Esophagus squamous epithelium (tissue), 5 donors: ENCODE data around the gene LRP5. TPM values are rescaled to one million over a fixed set of nuclear protein-coding genes. Genes with fewer than 3 reads are reported as not detected.

Source experiments
- DNase-seq: peaks from one replicate; lab custom pipeline; 2025; lab: John Stamatoyannopoulos, UW
- H3K27ac ChIP-seq, 4 donors: fragments of 200-600 bp; sonication (generic); one replicate each; pipeline ENCODE4 v1.5.1; 2016 to 2019; ENCODE audit warnings: mild to moderate bottlenecking in 1 of 4
- H3K27me3 ChIP-seq, 4 donors: fragments of 200-600 bp; sonication (generic); 1 replicate in 3 of 4; 2 replicates in 1 of 4; pipeline versions ENCODE4 v1.5.1 to v1.6.0; 2017 to 2021; ENCODE audit warnings: antibody characterized with exemption in 1 of 4
- H3K36me3 ChIP-seq, 3 donors: fragments of 200-600 bp; sonication (generic); one replicate each; pipeline ENCODE4 v1.5.1; 2016 to 2019
- H3K4me1 ChIP-seq, 3 donors: fragments of 200-600 bp; sonication (generic); one replicate each; pipeline ENCODE4 v1.5.1; 2017 to 2019
- H3K4me3 ChIP-seq, 4 donors: fragments of 200-600 bp; sonication (generic); 1 replicate in 3 of 4; 2 replicates in 1 of 4; pipeline ENCODE4 v1.5.1; 2016 to 2019; ENCODE audit warnings: mild to moderate bottlenecking in 2 of 4, moderate library complexity in 1 of 4
- H3K9me3 ChIP-seq, 3 donors: fragments of 200-600 bp; sonication (generic); one replicate each; pipeline ENCODE4 v1.5.1; 2016 to 2019
- POLR2A ChIP-seq, 4 donors: fragments of 450-650 bp; IDR thresholded peaks; one replicate each; pipeline ENCODE4 v1.6.1; 2017; ENCODE audit warnings: antibody characterized with exemption in 4 of 4, mild to moderate bottlenecking in 4 of 4, moderate library complexity in 3 of 4
- WGBS, 2 donors: methylation state at CpG; one replicate each; pipeline ENCODE4 v1.1.5; 2018; 5-methylcytosine and 5-hydroxymethylcytosine counted together
- intact Hi-C: fragments of 100-400 bp; cut with DNase I; formaldehyde crosslinking; loops from one replicate; pipeline ENCODE4 v1.15.0; 2022
- total RNA-seq, 4 donors: library from RNA; depleted of rRNA; stranded (reverse); fragments of >200 nt; gene quantifications; one replicate each; pipeline ENCODE4 v1.1.0, GENCODE V29; 2016
- TF ChIP-seq, protein P1 (sequence below), 6 experiments: fragments of 450-650 bp in 4 of 6; fragments of 200-600 bp in 2 of 6; sonication (generic) in 2 of 6; IDR thresholded peaks; one replicate each; pipeline ENCODE4 v1.5.1; 2016 to 2019; ENCODE audit warnings: antibody characterized with exemption in 6 of 6, mild to moderate bottlenecking in 4 of 6, moderate library complexity in 4 of 6
- donor health status: DM: yes; HTN: yes; CAD: no.

The LRP5 gene
- total RNA-seq, 4 donors from 2014 or later, result 13.7 to 24.0 (median 20.9) TPM

DNA sequence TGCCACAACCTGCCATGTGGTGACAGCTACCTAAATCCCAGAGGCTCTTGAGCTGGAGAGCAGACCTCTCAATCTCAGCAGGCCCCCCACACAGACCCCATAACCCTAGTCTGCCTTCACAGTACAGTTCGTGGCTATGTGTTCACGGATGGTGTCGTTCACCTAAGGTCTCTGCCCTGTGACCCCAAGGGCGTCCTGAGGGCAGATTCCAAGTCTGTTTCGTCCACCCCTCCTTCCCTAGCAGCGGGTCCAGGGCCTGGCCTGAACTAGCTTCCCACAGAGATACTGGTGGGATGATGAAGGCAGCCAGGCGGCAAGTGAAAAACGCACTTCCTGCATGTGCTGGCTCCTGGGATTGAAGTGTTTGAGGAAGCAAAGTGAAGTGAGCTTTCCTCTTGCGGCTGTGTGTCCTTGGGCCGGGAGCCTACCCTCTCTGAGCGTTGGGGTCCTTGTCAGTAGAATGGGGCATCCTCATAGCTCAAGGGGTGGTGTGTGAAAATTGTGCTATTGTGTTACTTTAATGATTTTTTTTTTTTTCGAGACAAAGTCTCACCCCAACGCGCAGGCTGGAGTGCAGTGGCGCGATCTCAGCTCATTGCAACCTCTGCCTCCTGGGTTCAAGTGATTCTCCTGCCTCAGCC lies 70.1 kb downstream of the LRP5 start:
- no peak for TF ChIP-seq POLR2A (IDR thresholded peaks at IDR 0.05)
- TF ChIP-seq, protein P1, sequence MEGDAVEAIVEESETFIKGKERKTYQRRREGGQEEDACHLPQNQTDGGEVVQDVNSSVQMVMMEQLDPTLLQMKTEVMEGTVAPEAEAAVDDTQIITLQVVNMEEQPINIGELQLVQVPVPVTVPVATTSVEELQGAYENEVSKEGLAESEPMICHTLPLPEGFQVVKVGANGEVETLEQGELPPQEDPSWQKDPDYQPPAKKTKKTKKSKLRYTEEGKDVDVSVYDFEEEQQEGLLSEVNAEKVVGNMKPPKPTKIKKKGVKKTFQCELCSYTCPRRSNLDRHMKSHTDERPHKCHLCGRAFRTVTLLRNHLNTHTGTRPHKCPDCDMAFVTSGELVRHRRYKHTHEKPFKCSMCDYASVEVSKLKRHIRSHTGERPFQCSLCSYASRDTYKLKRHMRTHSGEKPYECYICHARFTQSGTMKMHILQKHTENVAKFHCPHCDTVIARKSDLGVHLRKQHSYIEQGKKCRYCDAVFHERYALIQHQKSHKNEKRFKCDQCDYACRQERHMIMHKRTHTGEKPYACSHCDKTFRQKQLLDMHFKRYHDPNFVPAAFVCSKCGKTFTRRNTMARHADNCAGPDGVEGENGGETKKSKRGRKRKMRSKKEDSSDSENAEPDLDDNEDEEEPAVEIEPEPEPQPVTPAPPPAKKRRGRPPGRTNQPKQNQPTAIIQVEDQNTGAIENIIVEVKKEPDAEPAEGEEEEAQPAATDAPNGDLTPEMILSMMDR (IDR thresholded peaks at IDR 0.05), result no peak
- Histone ChIP-seq H3K27me3 (no peaks in the 10 kb centered on the region), H3K4me1 (peaks cover 19 to 61% (median 44%) of the 10 kb centered on the region in 3 donors), H3K27ac (peak overlapping the region; percentile 21 to 83 (median 78)), H3K4me3 (no peak overlapping the region), H3K36me3 (peaks cover 0 to 24% (median 7%) of the 10 kb centered on the region in 3 donors), H3K9me3 (no peaks in the 10 kb centered on the region)
- no peak for DNase-seq
- WGBS, 2 donors, result 75 to 90% methylated on average over 12 to 13 of the region's 16 CpGs
- intact Hi-C loops, result loop anchor here (2.0 kb wide), 1 partner anchor 126 kb away; no protein-coding TSS in a partner anchor

DNA sequence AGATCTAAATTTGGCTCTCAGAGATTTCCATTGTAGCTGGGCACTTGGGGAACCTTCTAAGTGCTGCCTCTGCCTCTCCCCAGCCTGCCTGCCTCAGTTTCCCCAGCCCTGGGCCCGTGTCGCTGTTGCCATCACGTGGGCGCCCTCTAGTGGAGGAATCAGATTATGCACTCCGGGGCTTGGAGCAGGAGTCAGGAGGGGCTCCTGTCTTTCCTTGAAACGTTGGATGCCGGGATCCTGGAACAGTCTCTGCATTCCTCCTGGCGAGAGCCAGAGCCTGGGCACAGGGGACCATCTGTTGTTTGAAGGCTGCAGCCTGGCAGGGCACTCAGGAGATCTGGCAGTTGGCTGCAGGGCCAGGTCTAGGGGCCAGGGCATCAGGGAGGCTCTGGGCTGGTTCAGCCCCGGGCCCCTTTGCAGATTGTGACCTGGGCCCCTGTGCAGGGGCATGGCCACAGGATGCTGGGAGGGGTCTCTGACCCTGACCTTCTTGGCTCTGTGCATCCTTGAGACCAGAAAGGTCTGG lies 71.6 kb downstream of the LRP5 start:
- intact Hi-C loops, result loop anchor here (2.0 kb wide), 1 partner anchor 127 kb away; no protein-coding TSS in a partner anchor
- no peak for DNase-seq
- no peak overlapping the region for H3K4me3 ChIP-seq
- H3K27me3 ChIP-seq, result no peaks in the 10 kb centered on the region
- H3K4me1 ChIP-seq, result peaks cover 18 to 51% (median 36%) of the 10 kb centered on the region in 3 donors
- H3K9me3 ChIP-seq, result no peaks in the 10 kb centered on the region
- peak overlapping the region in 3 of 4 donors; percentile 59 to 83 (median 73) for H3K27ac ChIP-seq
- no peak for TF ChIP-seq POLR2A (IDR thresholded peaks at IDR 0.05)
- TF ChIP-seq, protein P1 (IDR thresholded peaks at IDR 0.05), result peak; percentile 82 to 92 (median 88)
- 5 to 16% methylated on average over 5 to 7 of the region's 9 CpGs for WGBS, 2 donors
- H3K36me3 ChIP-seq, result peaks cover 0 to 40% (median 7%) of the 10 kb centered on the region in 3 donors

DNA sequence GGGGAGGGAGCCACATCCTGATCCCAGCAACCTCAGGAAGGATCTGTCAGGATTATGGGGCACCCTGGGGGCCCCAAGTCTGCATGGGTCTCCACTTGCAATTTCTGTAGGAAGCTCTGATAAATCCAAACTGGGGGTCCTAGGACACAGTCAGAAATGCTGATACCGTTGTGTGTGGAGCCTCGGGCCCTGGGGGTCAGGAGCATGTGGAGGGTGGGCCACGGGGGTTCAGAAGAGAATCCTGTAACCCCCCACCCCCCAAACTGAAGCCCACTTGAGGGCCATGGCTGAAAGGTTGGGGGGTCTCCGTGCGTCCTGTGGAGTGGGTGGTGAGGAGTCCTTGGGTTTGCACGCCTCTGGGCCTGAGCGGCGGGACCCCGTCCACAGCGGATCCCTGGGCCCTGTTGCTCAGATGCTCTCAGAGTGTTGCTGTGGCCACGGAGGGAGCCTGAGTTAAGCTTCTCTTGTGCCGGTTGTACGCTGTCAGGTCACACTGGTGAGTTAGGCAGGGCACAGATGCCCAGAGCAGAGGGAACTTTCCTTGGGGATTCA lies 72.2 kb downstream of the LRP5 start:
- intact Hi-C loops, result no loop called here
- Histone ChIP-seq H3K9me3 (no peaks in the 10 kb centered on the region), H3K4me1 (peaks cover 18 to 45% (median 30%) of the 10 kb centered on the region in 3 donors), H3K4me3 (no peak overlapping the region), H3K36me3 (peaks cover 0 to 46% (median 7%) of the 10 kb centered on the region in 3 donors), H3K27ac (no peak overlapping the region), H3K27me3 (no peaks in the 10 kb centered on the region)
- DNase-seq, result no peak
- TF ChIP-seq, protein P1 (IDR thresholded peaks at IDR 0.05), result no peak
- no peak for TF ChIP-seq POLR2A (IDR thresholded peaks at IDR 0.05)
- 80 to 91% methylated on average over 4 to 5 of the region's 13 CpGs for WGBS, 2 donors

DNA sequence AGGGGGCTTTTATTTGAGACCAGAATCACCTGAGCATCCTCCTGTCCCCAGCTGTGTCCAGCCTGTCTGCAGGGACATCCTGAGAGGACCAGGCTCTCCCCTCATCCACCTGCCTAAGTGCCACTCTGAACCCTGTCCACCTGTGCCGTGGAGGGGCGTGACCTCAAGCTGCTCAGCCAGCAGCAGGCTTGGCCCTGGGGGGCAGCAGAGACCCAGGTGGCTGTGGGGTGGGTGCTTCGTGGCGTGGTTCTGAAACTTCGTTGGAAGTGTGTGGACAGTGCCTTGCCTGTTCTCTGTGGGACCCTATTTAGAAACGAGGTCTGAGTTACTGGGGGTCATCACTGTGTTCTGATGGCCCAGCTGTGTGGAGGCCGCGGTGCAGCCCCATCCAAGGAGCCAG lies 72.7 kb downstream of the LRP5 start:
- Histone ChIP-seq H3K36me3 (peaks cover 0 to 51% (median 10%) of the 10 kb centered on the region in 3 donors), H3K4me1 (peaks cover 14 to 40% (median 25%) of the 10 kb centered on the region in 3 donors), H3K27me3 (no peaks in the 10 kb centered on the region), H3K9me3 (no peaks in the 10 kb centered on the region), H3K4me3 (no peak overlapping the region), H3K27ac (no peak overlapping the region)
- no peak for TF ChIP-seq POLR2A (IDR thresholded peaks at IDR 0.05)
- TF ChIP-seq, protein P1 (IDR thresholded peaks at IDR 0.05), result no peak
- intact Hi-C loops, result no loop called here
- no peak for DNase-seq
- WGBS, 2 donors, result no CpG with 5 or more reads among the region's 8 CpGs
